GM10266 (cell line): ENCODE data around the gene DNMT3A.

ENCODE experiments used
- DNase-seq: peaks from one replicate; pipeline ENCODE4 v3.0.0; 2012; ENCODE audit errors: extremely low spot score
- CTCF ChIP-seq: IDR thresholded peaks from 2 replicates; pipeline ENCODE4 v1.5.1; 2012; ENCODE audit warnings: mild to moderate bottlenecking, low read depth; ENCODE audit not compliant: control insufficient read depth, insufficient read depth; ENCODE audit errors: missing control alignments

DNMT3A gene

DNA sequence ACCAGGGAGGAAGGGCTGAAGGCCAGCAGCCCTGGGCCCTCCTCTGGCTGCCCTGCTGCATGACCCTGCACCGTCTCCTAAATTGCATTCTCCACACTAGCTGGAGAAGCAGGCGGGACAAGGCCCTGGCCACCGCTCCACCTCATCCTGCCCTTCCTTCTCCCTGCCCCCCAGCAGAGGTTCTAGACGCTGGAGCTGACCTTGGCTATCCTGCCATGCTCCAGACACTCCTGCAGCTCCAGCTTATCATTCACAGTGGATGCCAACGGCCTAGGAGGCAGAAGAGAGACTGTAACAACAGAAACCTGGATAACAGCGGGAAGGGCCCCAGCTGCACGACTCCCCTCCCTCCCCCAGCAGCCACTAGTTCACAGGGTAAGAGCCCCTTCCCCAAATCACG is 105.0 kb downstream of the DNMT3A start:
- no peak for TF ChIP-seq CTCF
- no peak for DNase-seq

DNA sequence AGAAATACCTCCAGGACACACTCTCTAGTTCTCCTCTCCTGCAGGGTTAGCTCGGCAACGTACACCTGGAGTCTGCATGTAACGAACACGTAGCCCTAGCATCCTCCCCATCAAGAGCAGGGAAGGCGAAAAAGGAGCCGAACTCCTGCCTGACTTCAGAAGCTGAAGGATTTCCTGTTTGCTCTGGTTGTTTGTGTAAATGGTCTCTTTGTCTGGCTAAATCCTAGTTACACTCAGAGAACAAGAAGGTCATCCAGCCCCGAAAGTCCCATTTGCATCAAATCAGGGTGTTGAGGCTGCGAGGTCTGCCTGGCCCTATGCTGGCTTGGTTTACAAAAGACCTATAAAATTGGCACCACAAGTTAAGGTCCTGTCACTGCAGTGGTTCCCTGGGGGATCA is 107.0 kb downstream of the DNMT3A start:
- TF ChIP-seq CTCF = no peak
- DNase-seq = no peak

GRCh38 chr2:25233916-25234605 is 107.7 kb downstream of the DNMT3A start:
- no peak for TF ChIP-seq CTCF
- no peak for DNase-seq

DNA sequence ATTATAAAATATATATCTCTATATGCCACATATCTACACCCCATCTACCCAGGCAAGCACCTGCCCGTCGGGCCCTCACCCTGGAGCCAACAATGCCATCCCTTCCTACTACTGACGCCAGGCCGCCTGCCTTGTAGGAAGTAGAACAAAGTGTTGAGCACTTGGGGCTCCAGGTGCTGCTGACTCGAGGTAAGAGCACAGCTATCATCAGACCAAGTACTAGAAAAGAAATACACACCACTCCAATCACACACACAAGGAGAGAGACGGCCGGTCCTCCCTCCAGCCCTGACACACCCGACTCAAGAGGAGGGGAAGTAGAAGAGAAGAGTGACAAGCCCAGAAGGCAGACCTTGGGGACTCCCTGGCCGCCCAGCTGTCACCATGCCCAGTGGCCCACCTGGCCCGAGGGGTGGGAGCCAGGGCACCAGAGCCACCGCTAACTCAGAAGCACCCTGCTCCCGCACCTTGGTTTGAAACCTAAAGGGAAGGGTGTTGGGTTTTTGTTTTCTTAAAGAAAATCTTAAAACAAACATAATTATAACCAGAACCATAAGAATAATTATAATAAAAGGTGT is 109.4 kb downstream of the DNMT3A start:
- TF ChIP-seq CTCF = no peak
- DNase-seq = no peak

DNA sequence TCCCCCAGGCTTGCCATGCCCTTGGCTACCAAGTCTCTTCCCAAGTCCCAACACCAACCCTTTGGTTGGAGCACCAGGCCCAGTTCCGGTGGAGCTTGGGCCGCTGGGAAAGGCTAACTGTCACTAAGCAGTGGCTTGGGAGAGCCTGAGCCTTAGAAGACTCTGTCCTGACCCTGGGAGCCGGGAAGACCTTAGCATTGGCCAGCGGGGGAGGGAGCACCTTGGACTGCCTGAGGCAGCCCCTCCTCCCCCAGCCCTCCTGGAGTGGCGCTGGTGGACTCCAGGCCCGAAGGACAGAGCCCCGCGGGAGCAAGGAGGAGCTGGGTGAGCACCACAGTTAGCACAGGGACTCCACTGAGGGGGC is 110.8 kb downstream of the DNMT3A start:
- DNase-seq = no peak
- TF ChIP-seq CTCF = no peak

- no peak for TF ChIP-seq CTCF
- DNase-seq = no peak
Measured at GRCh38 chr2:25230198-25230947, 111.4 kb downstream of the DNMT3A start.
